ENCODE data around the gene GIMAP1. TPM values are rescaled to one million over a fixed set of nuclear protein-coding genes. Genes with fewer than 3 reads are reported as not detected.

GIMAP1 gene
- total and polyA plus RNA-seq, 5 experiments from 2014 or later: 48.0 to 119 (median 87.4) TPM

DNA sequence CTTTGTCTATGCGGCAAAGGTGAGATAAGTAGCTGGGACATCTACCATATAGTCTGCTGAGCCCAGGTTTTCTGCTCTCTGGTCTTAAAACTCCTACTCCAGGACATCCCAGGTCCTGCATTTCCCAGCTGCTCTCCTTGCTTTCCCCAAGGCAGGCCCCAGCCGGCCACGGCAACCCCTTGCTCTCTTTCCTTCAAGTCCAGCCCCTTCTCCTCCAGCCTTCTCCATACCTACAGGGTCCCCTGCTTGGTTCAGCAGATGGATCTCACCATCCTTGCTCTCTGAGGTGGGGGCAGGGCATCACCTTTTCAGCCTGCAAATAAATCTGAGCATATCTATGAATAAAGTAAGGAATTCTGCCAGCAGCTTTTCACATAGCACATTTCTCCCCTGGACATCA lies 29.5 kb downstream of the GIMAP1 start:
- H3K27ac Mint-ChIP-seq: peak overlapping the region; percentile 92 to 100 (median 96)
- H3K4me1 Mint-ChIP-seq: peaks cover 64 to 100% (median 98%) of the 10 kb centered on the region in 4 donors
- ATAC-seq: no peak
- no peak for DNase-seq
- no peaks in the 10 kb centered on the region for H3K27me3 Mint-ChIP-seq
- H3K4me3 Mint-ChIP-seq: peak overlapping the region; percentile 88 to 100 (median 98)
- POLR2A ChIA-PET: interaction anchor here (0.6 to 16.2 kb wide), 21 partner anchors 8 to 294 kb away, joined by 3 to 245 read pairs (median 7); partner anchors contain the start of genes GIMAP1, GIMAP2, GIMAP4 and GIMAP5
- peaks cover 29 to 55% (median 46%) of the 10 kb centered on the region in 3 donors for H3K36me3 Mint-ChIP-seq
- no peaks in the 10 kb centered on the region for H3K9me3 Mint-ChIP-seq

DNA sequence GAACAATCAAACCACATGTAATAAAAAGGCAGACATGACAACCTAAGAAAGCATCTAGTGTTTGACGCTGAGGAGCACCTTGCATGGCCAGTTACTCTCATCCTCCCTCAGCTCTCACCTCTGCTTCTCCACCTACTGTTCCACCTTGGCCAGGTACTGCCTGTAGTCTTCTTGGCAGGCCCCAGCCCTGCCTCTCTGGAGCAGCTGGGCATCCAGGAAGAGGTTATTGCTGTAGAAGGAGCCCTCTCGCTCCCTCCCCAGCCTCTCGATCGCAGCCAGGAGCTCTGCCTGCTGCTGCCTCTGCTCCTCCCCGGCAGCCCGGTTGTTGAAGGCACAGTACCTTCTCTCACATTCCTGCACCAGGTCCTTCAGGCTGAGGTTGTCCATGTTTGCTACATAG lies 30.5 kb downstream of the GIMAP1 start:
- H3K4me1 Mint-ChIP-seq: peaks cover 59 to 95% (median 92%) of the 10 kb centered on the region in 4 donors
- DNase-seq: peak in 1 of 10 donors; percentile 30
- peak overlapping the region; percentile 56 to 88 (median 74) for H3K4me3 Mint-ChIP-seq
- peak overlapping the region; percentile 89 to 100 (median 95) for H3K27ac Mint-ChIP-seq
- peaks cover 19 to 44% (median 35%) of the 10 kb centered on the region in 3 donors for H3K36me3 Mint-ChIP-seq
- peak; percentile 49 to 61 for ATAC-seq
- H3K27me3 Mint-ChIP-seq: no peaks in the 10 kb centered on the region
- no peaks in the 10 kb centered on the region for H3K9me3 Mint-ChIP-seq
- POLR2A ChIA-PET: interaction anchor here (0.7 to 16.2 kb wide), 25 partner anchors 7 to 303 kb away, joined by 3 to 245 read pairs (median 5); partner anchors contain the start of genes GIMAP1, GIMAP2, GIMAP4 and GIMAP5

DNA sequence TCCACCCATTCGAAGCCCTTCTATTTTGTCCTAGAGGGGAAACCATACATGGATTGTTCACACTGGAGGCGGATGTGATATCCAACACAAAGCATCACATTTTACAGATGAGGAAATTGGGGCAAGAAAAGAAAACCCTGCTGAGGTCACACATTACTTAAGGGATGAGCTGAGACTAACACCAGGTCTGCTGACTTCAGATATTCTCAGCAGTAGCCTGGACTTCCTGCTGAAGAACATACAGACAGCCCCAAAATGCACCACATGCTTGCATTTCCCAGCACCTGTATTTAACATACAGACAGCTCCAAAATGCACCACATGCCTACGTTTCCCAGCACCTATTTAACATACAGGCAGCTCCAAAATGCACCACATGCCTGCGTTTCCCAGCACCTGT lies 32.0 kb downstream of the GIMAP1 start:
- Mint-ChIP-seq H3K4me3 (peak overlapping the region; percentile 16 to 88 (median 69)), H3K27ac (peak overlapping the region; percentile 89 to 100 (median 95)), H3K27me3 (no peaks in the 10 kb centered on the region), H3K4me1 (peaks cover 51 to 93% (median 90%) of the 10 kb centered on the region in 4 donors), H3K36me3 (peaks cover 8 to 30% (median 21%) of the 10 kb centered on the region in 3 donors), H3K9me3 (no peaks in the 10 kb centered on the region)
- ATAC-seq (peak; percentile 37 to 61), DNase-seq (peak in 1 of 10 donors; percentile 57)
- POLR2A ChIA-PET: interaction anchor here (0.5 to 16.2 kb wide), 10 partner anchors 10 to 381 kb away, joined by 3 to 245 read pairs (median 18); partner anchors contain the start of genes GIMAP1, GIMAP2, GIMAP4 and GIMAP5

DNA sequence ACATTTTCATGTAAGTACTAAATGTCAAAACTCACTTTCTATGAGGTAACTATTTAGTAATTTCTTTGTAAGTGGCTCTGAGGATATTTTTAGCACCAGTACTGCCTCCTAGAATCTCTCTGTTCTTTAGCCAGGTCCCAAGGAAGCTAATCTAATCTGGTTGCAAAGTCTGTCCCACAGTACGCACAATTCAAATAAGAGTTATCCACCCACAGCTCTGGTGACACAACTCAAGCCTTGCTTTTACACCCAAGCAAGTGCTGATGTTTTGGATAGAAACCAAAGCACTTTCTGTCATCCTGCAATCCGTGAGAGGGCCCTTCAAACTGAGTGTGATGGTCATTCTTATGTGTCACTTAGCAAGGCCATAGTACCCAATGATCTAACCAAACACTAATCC lies 35.3 kb downstream of the GIMAP1 start:
- H3K27ac Mint-ChIP-seq: peak overlapping the region in 9 of 10 donors; percentile 12 to 97 (median 84)
- H3K36me3 Mint-ChIP-seq: peaks cover 0 to under 1% (median 0%) of the 10 kb centered on the region in 3 donors
- H3K4me1 Mint-ChIP-seq: peaks cover 45 to 93% (median 87%) of the 10 kb centered on the region in 4 donors
- ATAC-seq (no peak), DNase-seq (no peak)
- H3K27me3 Mint-ChIP-seq: peaks cover 0 to 2% (median 0%) of the 10 kb centered on the region in 5 donors
- peak overlapping the region in 4 of 10 donors; percentile 23 to 34 (median 25) for H3K4me3 Mint-ChIP-seq
- POLR2A ChIA-PET: interaction anchor here (0.7 to 16.2 kb wide), 10 partner anchors 8 to 345 kb away, joined by 3 to 245 read pairs (median 4); partner anchors contain the start of genes GIMAP5, GIMAP6, GIMAP7 and GIMAP8
- peaks cover 0 to 2% (median 0%) of the 10 kb centered on the region in 9 donors for H3K9me3 Mint-ChIP-seq

DNA sequence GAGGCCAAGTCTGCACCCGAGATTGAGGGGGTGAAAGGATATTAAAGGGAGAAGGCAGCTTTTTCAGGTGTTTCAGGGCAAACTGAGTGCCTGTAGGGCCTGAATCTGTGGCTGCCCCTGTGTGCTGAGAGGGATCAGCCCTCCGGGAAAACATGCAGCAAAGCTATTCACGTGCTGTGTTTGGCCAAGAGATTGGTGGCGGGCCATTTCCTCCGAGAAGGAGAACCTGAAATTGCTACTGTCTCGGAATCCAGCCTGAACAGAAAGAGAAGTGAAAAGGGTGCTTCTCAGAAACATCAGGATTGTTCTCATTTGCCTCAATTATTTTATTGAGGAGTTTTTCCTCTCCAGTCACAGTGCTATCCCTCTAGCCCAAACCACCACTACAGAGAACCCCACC lies 36.8 kb downstream of the GIMAP1 start:
- H3K36me3 Mint-ChIP-seq: no peaks in the 10 kb centered on the region
- POLR2A ChIA-PET: interaction anchor here (0.8 to 6.5 kb wide), 11 partner anchors 9 to 304 kb away, joined by 3 to 143 read pairs (median 6); partner anchors contain the start of genes GIMAP1, GIMAP2, GIMAP4 and GIMAP5
- peaks cover 38 to 85% (median 79%) of the 10 kb centered on the region in 4 donors for H3K4me1 Mint-ChIP-seq
- peak overlapping the region; percentile 83 to 97 (median 94) for H3K27ac Mint-ChIP-seq
- peaks cover 0 to 2% (median 0%) of the 10 kb centered on the region in 9 donors for H3K9me3 Mint-ChIP-seq
- ATAC-seq (no peak), DNase-seq (no peak)
- peaks cover 0 to 2% (median 0%) of the 10 kb centered on the region in 5 donors for H3K27me3 Mint-ChIP-seq
- peak overlapping the region in 7 of 10 donors; percentile 20 to 73 (median 59) for H3K4me3 Mint-ChIP-seq

DNA sequence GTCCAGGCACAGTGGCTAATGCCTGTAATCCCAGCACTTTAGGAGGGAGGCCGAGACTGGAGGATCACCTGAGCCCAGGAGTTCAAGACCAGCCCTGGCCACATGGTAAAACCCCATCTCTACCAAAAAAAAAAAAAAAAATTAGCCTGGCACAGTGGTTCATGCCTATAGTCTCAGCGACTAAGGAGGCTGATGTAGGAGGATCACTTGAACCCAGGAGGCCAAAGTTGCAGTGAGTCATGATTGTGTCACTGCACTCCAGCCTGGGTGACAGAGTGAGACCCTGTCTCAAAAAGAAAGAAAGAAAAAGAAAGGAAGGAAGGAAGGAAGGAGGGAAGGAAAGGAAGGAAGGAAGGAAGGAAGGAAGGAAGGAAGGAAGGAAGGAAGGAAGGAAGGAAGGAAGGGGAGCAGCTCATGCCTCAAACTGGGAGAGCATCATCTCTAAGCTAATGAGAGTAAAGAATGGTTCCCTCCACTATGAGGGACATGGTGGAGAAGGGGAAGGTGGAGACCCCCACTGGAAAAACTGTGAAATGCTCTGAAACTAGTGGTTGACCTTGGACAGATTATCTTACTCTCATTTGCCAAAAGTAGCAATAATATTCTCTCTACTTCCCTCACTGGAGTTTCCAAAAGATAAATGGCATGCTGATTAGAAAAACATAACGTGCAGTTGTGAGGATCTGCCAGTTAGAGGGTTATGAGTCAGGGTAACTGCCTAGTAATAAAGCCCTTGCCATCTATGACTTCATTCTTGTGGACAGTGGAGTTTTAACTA lies 37.6 kb downstream of the GIMAP1 start:
- POLR2A ChIA-PET: interaction anchor here (1.0 to 6.5 kb wide), 13 partner anchors 10 to 388 kb away, joined by 3 to 143 read pairs (median 10); partner anchors contain the start of genes GIMAP4, GIMAP5, GIMAP6 and GIMAP7
- peaks cover 35 to 77% (median 71%) of the 10 kb centered on the region in 4 donors for H3K4me1 Mint-ChIP-seq
- H3K27me3 Mint-ChIP-seq: peaks cover 0 to 2% (median 0%) of the 10 kb centered on the region in 5 donors
- H3K36me3 Mint-ChIP-seq: no peaks in the 10 kb centered on the region
- H3K4me3 Mint-ChIP-seq: peak overlapping the region in 9 of 10 donors; percentile 36 to 78 (median 63)
- ATAC-seq (peak in 1 of 2 donors; percentile 10), DNase-seq (peak in 1 of 10 donors; percentile 60)
- H3K27ac Mint-ChIP-seq: peak overlapping the region; percentile 66 to 97 (median 94)
- H3K9me3 Mint-ChIP-seq: peaks cover 0 to 2% (median 0%) of the 10 kb centered on the region in 9 donors

DNA sequence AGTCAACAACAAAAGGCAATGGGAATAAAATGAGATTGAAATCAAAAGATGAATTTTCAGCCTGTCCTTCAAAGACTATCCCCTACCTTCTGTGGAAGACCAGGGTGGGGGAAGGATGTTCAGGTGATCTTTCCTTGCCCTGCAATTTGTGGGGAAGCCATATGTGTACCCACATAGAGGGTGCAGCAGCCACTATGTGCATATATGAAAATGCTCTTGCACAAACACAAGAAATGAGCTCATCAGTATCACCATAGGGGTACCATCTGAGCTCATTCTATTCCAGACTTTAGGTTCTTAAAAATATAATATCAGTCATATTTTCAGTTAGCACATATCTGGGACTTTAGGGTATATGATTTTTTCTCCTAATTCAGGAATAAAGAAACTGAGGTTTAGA lies 38.5 kb downstream of the GIMAP1 start:
- Mint-ChIP-seq H3K27me3 (peaks cover 0 to 2% (median 0%) of the 10 kb centered on the region in 5 donors), H3K36me3 (no peaks in the 10 kb centered on the region), H3K27ac (peak overlapping the region; percentile 94 to 100 (median 96)), H3K9me3 (peaks cover 0 to 2% (median 0%) of the 10 kb centered on the region in 9 donors), H3K4me1 (peaks cover 32 to 67% (median 62%) of the 10 kb centered on the region in 4 donors), H3K4me3 (peak overlapping the region; percentile 52 to 88 (median 83))
- ATAC-seq: peak; percentile 19 to 41
- POLR2A ChIA-PET: interaction anchor here (0.7 to 6.5 kb wide), 40 partner anchors 11 to 389 kb away, joined by 3 to 143 read pairs (median 7); partner anchors contain the start of genes GIMAP1, GIMAP2, GIMAP4 and GIMAP5
- DNase-seq: no peak

DNA sequence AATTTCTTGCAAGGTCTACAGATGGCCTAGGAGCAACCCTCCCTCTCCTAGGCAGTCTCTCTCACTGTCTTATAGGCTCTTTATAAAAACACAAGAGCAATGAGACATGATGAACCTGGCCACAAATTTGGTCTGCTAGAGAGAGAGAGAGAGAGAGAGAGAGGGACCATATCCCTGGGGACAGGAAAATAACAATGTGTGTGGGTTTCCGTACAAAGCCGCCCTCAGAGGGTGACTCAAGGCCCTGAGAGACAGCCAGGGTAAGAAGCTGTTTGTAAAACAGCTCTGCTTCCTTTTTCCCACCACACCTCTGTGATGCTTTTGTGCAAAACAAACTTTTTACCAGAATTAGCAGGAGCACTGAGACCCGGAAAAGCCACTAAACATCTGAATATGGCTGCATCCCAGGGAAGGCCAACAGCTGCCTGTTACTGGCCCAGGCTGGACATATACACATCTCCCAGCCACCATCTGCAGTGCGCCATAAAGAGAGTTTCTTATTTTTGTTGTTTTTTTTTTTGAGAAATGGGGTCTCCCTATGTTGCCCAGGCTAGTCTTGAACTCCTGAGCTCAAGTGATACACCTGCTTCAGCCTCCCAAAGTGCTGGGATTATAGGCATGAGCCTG lies 39.2 kb downstream of the GIMAP1 start:
- H3K27me3 Mint-ChIP-seq: peaks cover 0 to 2% (median 0%) of the 10 kb centered on the region in 5 donors
- peak in 9 of 10 donors; percentile 56 to 92 (median 72) for DNase-seq
- POLR2A ChIA-PET: interaction anchor here (0.6 to 6.5 kb wide), 46 partner anchors 11 to 677 kb away, joined by 3 to 143 read pairs (median 6); partner anchors contain the start of genes GIMAP1, GIMAP2, GIMAP4 and GIMAP5
- ATAC-seq: peak; percentile 83 to 85
- peaks cover 0 to 2% (median 0%) of the 10 kb centered on the region in 9 donors for H3K9me3 Mint-ChIP-seq
- peak overlapping the region; percentile 94 to 100 (median 96) for H3K27ac Mint-ChIP-seq
- peak overlapping the region; percentile 52 to 88 (median 83) for H3K4me3 Mint-ChIP-seq
- H3K36me3 Mint-ChIP-seq: peaks cover 0 to 6% (median 0%) of the 10 kb centered on the region in 3 donors
- peaks cover 27 to 61% (median 55%) of the 10 kb centered on the region in 4 donors for H3K4me1 Mint-ChIP-seq

DNA sequence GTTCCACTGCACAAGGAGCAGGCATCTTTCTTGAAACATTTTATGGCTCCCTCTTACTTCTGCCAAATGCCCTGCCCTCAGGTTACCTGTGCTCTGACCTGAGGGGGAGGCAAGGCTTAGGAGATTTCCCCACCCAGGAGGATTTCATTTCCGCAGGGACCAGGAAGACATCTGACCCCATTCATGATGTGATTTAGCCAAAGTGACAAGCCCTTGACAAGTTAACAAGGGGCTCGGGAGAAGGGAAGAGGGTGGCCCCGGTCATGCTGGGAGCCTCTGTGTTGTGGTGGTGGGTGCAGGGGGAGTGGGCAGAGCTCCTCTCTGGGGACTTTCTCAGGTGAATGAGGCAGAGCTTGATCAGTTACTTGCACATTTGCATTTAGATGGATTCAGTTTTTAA lies 39.8 kb downstream of the GIMAP1 start:
- Mint-ChIP-seq H3K4me1 (peaks cover 26 to 55% (median 52%) of the 10 kb centered on the region in 4 donors), H3K9me3 (peaks cover 0 to 2% (median under 1%) of the 10 kb centered on the region in 9 donors), H3K4me3 (peak overlapping the region; percentile 38 to 88 (median 83)), H3K27ac (peak overlapping the region; percentile 94 to 100 (median 96)), H3K36me3 (peaks cover 0 to 7% (median 0%) of the 10 kb centered on the region in 3 donors), H3K27me3 (peaks cover 0 to 2% (median 0%) of the 10 kb centered on the region in 5 donors)
- ATAC-seq (peak; percentile 12 to 39), DNase-seq (peak in 1 of 10 donors; percentile 35)
- POLR2A ChIA-PET: interaction anchor here (0.6 to 6.5 kb wide), 41 partner anchors 12 to 677 kb away, joined by 3 to 143 read pairs (median 7); partner anchors contain the start of genes GIMAP1, GIMAP2, GIMAP4 and GIMAP5

DNA sequence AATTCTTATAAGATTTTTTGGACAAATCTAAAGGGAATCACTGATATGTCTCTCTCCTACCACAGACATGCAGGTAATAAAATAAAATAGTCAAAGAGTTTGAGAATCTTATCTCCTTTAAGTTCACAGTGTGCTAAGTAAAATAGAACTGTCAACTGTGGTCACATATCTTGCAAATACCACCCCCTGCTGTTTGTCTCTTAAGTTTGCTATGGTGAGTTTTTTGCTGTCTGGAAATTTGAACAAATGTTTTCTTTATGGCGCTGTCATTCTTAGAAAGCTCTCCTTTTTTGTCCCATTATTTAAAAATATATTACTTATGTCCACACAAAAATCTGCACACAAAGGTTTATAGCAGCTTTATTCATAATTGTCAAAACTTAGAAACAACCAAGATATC lies 40.4 kb downstream of the GIMAP1 start:
- H3K4me3 Mint-ChIP-seq: peak overlapping the region; percentile 38 to 88 (median 83)
- peak in 4 of 10 donors; percentile 54 to 74 (median 70) for DNase-seq
- H3K27me3 Mint-ChIP-seq: peaks cover 0 to 2% (median 0%) of the 10 kb centered on the region in 5 donors
- peak; percentile 13 to 47 for ATAC-seq
- H3K9me3 Mint-ChIP-seq: peaks cover 0 to 8% (median 2%) of the 10 kb centered on the region in 9 donors
- peaks cover 0 to 12% (median 0%) of the 10 kb centered on the region in 3 donors for H3K36me3 Mint-ChIP-seq
- H3K4me1 Mint-ChIP-seq: peaks cover 24 to 52% (median 49%) of the 10 kb centered on the region in 4 donors
- H3K27ac Mint-ChIP-seq: peak overlapping the region; percentile 94 to 100 (median 96)
- POLR2A ChIA-PET: interaction anchor here (0.6 to 6.5 kb wide), 18 partner anchors 13 to 306 kb away, joined by 3 to 143 read pairs (median 32); partner anchors contain the start of genes GIMAP1, GIMAP2, GIMAP4 and GIMAP5

DNA sequence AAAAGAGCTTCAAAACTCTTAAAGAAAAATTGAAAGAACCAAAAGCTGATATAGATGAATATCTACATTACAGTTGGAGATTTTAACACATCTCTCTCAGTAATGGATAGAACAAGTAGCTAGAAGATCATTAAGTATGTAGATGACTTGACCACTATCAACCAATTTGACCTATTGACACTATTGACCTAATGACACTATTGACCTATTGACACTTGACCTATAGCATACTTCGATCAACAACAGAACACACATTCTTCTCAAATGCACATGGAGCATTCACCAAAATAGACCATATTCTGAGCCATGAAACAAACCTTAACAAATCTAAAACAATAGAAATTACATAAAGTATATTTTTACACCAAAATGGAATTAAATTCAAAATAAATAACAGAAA lies 43.1 kb downstream of the GIMAP1 start:
- ATAC-seq (no peak), DNase-seq (no peak)
- Mint-ChIP-seq H3K4me3 (no peak overlapping the region), H3K36me3 (peaks cover 0 to 12% (median 0%) of the 10 kb centered on the region in 3 donors), H3K27me3 (peaks cover 0 to 2% (median 0%) of the 10 kb centered on the region in 5 donors), H3K27ac (peak overlapping the region in 1 of 10 donors; percentile 37), H3K9me3 (peaks cover 0 to 8% (median 2%) of the 10 kb centered on the region in 9 donors), H3K4me1 (peaks cover 15 to 28% (median 27%) of the 10 kb centered on the region in 4 donors)
- POLR2A ChIA-PET: interaction anchor here (0.7 to 1.9 kb wide), 10 partner anchors 22 to 245 kb away, joined by 3 to 7 read pairs (median 3); partner anchors contain the start of genes GIMAP1, GIMAP2, GIMAP5 and GIMAP7

Measured in naive thymus-derived CD8-positive, alpha-beta T cell (primary cell).